ENCODE data around the gene RNF11. TPM values are rescaled to one million over a fixed set of nuclear protein-coding genes. Genes with fewer than 3 reads are reported as not detected.
"Not testable (repeated sequence)": the region's sequence is repeated elsewhere in the genome, so short reads cannot be mapped to it uniquely, and the experiment has no call there.

RNF11 gene
- total and polyA plus RNA-seq, 11 donors = 42.4 to 143 (median 107) TPM

GRCh38 chr1:51219022-51219421 is 17.1 kb upstream of the RNF11 start:
- DNase-seq (no peak), ATAC-seq (no peak)
- WGBS, 4 donors = 84 to 94% (median 92%) methylated on average over 5 of the region's 5 CpGs
- Histone ChIP-seq H3K27me3 (no peaks in the 10 kb centered on the region), H3K4me1 (peaks cover 0 to 15% (median 0%) of the 10 kb centered on the region in 12 donors), H3K9me3 (no peaks in the 10 kb centered on the region), H3K4me3 (no peak overlapping the region), H3K27ac (no peak overlapping the region), H3K36me3 (no peaks in the 10 kb centered on the region)
- TF ChIP-seq POLR2A (IDR thresholded peaks at IDR 0.05) (no peak), CTCF (IDR thresholded peaks at IDR 0.05) (no peak)
- intact Hi-C loops (cut with DNase I) = no loop called here

GRCh38 chr1:51221529-51221928 is 14.5 kb upstream of the RNF11 start:
- DNase-seq; H3K9me3 ChIP-seq; H3K4me1 ChIP-seq; H3K36me3 ChIP-seq; H3K27ac ChIP-seq; H3K27me3 ChIP-seq; H3K4me3 ChIP-seq; ATAC-seq; intact Hi-C loops (cut with DNase I): not testable (repeated sequence)
- WGBS, 4 donors = 95 to 100% (median 98%) methylated on average over 3 of the region's 3 CpGs

GRCh38 chr1:51222136-51222787 is 13.8 kb upstream of the RNF11 start:
- 89 to 92% (median 91%) methylated on average over 6 of the region's 6 CpGs for WGBS, 4 donors
- Histone ChIP-seq H3K9me3 (no peaks in the 10 kb centered on the region), H3K4me1 (no peaks in the 10 kb centered on the region), H3K27me3 (no peaks in the 10 kb centered on the region), H3K27ac (no peak overlapping the region), H3K36me3 (no peaks in the 10 kb centered on the region), H3K4me3 (no peak overlapping the region)
- intact Hi-C loops (cut with DNase I) = no loop called here
- TF ChIP-seq CTCF (IDR thresholded peaks at IDR 0.05) (no peak), POLR2A (IDR thresholded peaks at IDR 0.05) (no peak)
- ATAC-seq (no peak), DNase-seq (no peak)

GRCh38 chr1:51222809-51223208 is 13.3 kb upstream of the RNF11 start:
- Histone ChIP-seq H3K9me3 (no peaks in the 10 kb centered on the region), H3K4me3 (no peak overlapping the region), H3K4me1 (no peaks in the 10 kb centered on the region), H3K27me3 (no peaks in the 10 kb centered on the region), H3K36me3 (no peaks in the 10 kb centered on the region), H3K27ac (no peak overlapping the region)
- intact Hi-C loops (cut with DNase I) = no loop called here
- ATAC-seq = no peak
- WGBS, 4 donors = 84 to 93% (median 90%) methylated on average over 3 of the region's 3 CpGs
- TF ChIP-seq CTCF (IDR thresholded peaks at IDR 0.05) (no peak), POLR2A (IDR thresholded peaks at IDR 0.05) (no peak)
- no peak for DNase-seq

GRCh38 chr1:51224255-51224654 is 11.8 kb upstream of the RNF11 start:
- 89 to 97% (median 93%) methylated on average over 6 of the region's 6 CpGs for WGBS, 4 donors
- no peaks in the 10 kb centered on the region for H3K27me3 ChIP-seq
- DNase-seq = no peak
- no peak overlapping the region for H3K27ac ChIP-seq
- H3K4me1 ChIP-seq = no peaks in the 10 kb centered on the region
- no peaks in the 10 kb centered on the region for H3K36me3 ChIP-seq
- ATAC-seq = no peak
- no peaks in the 10 kb centered on the region for H3K9me3 ChIP-seq
- intact Hi-C loops (cut with DNase I) = no loop called here
- TF ChIP-seq CTCF (IDR thresholded peaks at IDR 0.05) (no peak), POLR2A (IDR thresholded peaks at IDR 0.05) (no peak)
- H3K4me3 ChIP-seq = no peak overlapping the region

GRCh38 chr1:51227231-51227960 is 8.7 kb upstream of the RNF11 start:
- DNase-seq; H3K9me3 ChIP-seq; ATAC-seq; H3K36me3 ChIP-seq; H3K27ac ChIP-seq; intact Hi-C loops (cut with DNase I); H3K4me1 ChIP-seq; H3K27me3 ChIP-seq; H3K4me3 ChIP-seq: not testable (repeated sequence)
- WGBS, 4 donors = 82 to 86% (median 84%) methylated on average over 15 of the region's 15 CpGs

GRCh38 chr1:51228471-51228870 is 7.6 kb upstream of the RNF11 start:
- intact Hi-C loops (cut with DNase I); H3K4me1 ChIP-seq; H3K4me3 ChIP-seq; DNase-seq; H3K27me3 ChIP-seq; H3K36me3 ChIP-seq; ATAC-seq; H3K9me3 ChIP-seq; H3K27ac ChIP-seq: not testable (repeated sequence)
- 83 to 90% (median 88%) methylated on average over 10 to 11 of the region's 11 CpGs for WGBS, 4 donors

Data from heart left ventricle (tissue), 16 donors.